T-cell (primary cell): ENCODE results near the gene DHX35. TPM values are rescaled to one million over a fixed set of nuclear protein-coding genes. Genes with fewer than 3 reads are reported as not detected.

Experiments
- ATAC-seq, 4 experiments: fragments of 200-7000 bp in 3 of 4; fragments of 150-1000 bp in 1 of 4; cut with Tn5 transposase; replicated peaks in 1 of 4; 1 replicate in 3 of 4; 2 replicates in 1 of 4; pipeline ENCODE4 v1.10.0; 2021; ENCODE audit warnings: moderate library complexity in 3 of 4, mild to moderate bottlenecking in 2 of 4, moderate number of reproducible peaks in 1 of 4
- CTCF ChIA-PET, 2 donors: fragments of 300-600 bp; sonication (Branson Sonifier 250); formaldehyde crosslinking; loops; one replicate each; lab custom pipeline; 2022; ENCODE audit warnings: antibody characterized with exemption in 2 of 2; lab: Charles Lee
- POLR2A ChIA-PET, 2 donors: fragments of 300-600 bp; sonication (Branson Sonifier 250); formaldehyde crosslinking; loops; one replicate each; lab custom pipeline; 2022; ENCODE audit warnings: antibody characterized with exemption in 2 of 2; lab: Charles Lee
- DNase-seq, 35 experiments: peaks; one replicate each; pipeline versions ENCODE4 v3.0.0 to v3.0.0-alpha.2; 2013 to 2023
- H3K27ac ChIP-seq: one replicate; pipeline ENCODE4 v1.5.1; 2013; ENCODE audit warnings: low read length
- H3K27me3 ChIP-seq, 2 experiments: replicated peaks in 1 of 2; 1 replicate in 1 of 2; 2 replicates in 1 of 2; pipeline versions ENCODE4 v1.6.1 to v1.7.0; 2013; ENCODE audit warnings: low read length in 1 of 2, mixed read lengths in 1 of 2; ENCODE audit not compliant: control insufficient read depth in 2 of 2, insufficient read depth in 2 of 2; ENCODE audit errors: extremely low read depth in 1 of 2
- H3K36me3 ChIP-seq, 2 donors: 1 replicate in 1 of 2; 2 replicates in 1 of 2; pipeline versions ENCODE4 v1.6.1 to v1.7.0; 2013; ENCODE audit warnings: low read length in 1 of 2; ENCODE audit not compliant: control insufficient read depth in 2 of 2, insufficient read depth in 1 of 2; ENCODE audit errors: extremely low read depth in 1 of 2
- H3K4me1 ChIP-seq, 2 experiments: 1 replicate in 1 of 2; 2 replicates in 1 of 2; pipeline versions ENCODE4 v1.6.1 to v1.7.0; 2013; ENCODE audit warnings: low read length in 2 of 2, mixed read lengths in 1 of 2; ENCODE audit not compliant: insufficient read depth in 2 of 2, control insufficient read depth in 1 of 2; ENCODE audit errors: extremely low read depth in 1 of 2
- H3K4me3 ChIP-seq, 2 donors: 1 replicate in 1 of 2; 2 replicates in 1 of 2; pipeline versions ENCODE4 v1.5.1 to v1.7.0; 2013; ENCODE audit warnings: mild to moderate bottlenecking in 2 of 2, low read length in 1 of 2, moderate library complexity in 1 of 2; ENCODE audit not compliant: control insufficient read depth in 1 of 2; ENCODE audit errors: extremely low read depth in 1 of 2
- H3K9me3 ChIP-seq: 2 replicates; pipeline ENCODE4 v1.7.0; 2013
- H3K27ac Mint-ChIP-seq, 2 donors: one replicate each; pipeline ENCODE4 v1.8.0; 2020 to 2021; ENCODE audit warnings: mild to moderate bottlenecking in 2 of 2, mixed read lengths in 2 of 2
- H3K27me3 Mint-ChIP-seq, 2 donors: one replicate each; pipeline ENCODE4 v1.8.0; 2021 to 2022; ENCODE audit warnings: mixed read lengths in 2 of 2
- H3K36me3 Mint-ChIP-seq: one replicate; pipeline ENCODE4 v1.8.0; 2021; ENCODE audit warnings: mixed read lengths
- H3K4me1 Mint-ChIP-seq, 3 donors: one replicate each; pipeline ENCODE4 v1.8.0; 2020 to 2022; ENCODE audit warnings: mixed read lengths in 3 of 3, mild to moderate bottlenecking in 1 of 3
- H3K4me3 Mint-ChIP-seq, 3 donors: one replicate each; pipeline ENCODE4 v1.8.0; 2020 to 2022; ENCODE audit warnings: mild to moderate bottlenecking in 3 of 3, mixed read lengths in 3 of 3, moderate library complexity in 3 of 3
- H3K9me3 Mint-ChIP-seq, 3 donors: one replicate each; pipeline ENCODE4 v1.8.0; 2020 to 2022; ENCODE audit warnings: mixed read lengths in 3 of 3
- WGBS: methylation state at CpG from one replicate; pipeline ENCODE4 v1.1.5; 2013; ENCODE audit warnings: missing lambda C conversion rate; ENCODE audit not compliant: insufficient coverage; 5-methylcytosine and 5-hydroxymethylcytosine counted together
- total RNA-seq, 35 experiments: library from RNA in 6 of 35; stranded (reverse) in 6 of 35; fragments of 120-200 nt in 1 of 35; gene quantifications; one replicate each; pipeline versions ENCODE4 v1.2.1 to v1.2.4 and lab custom pipeline; 2013 to 2026

DHX35 gene
- total RNA-seq, 5 donors from 2014 or later (not counting 1 experiment from before 2014, with no cell fraction given) = 8.6 to 11.5 (median 11.2) TPM

- Mint-ChIP-seq H3K27me3 (no peaks in the 10 kb centered on the region), H3K27ac (no peak overlapping the region), H3K9me3 (no peaks in the 10 kb centered on the region), H3K4me3 (no peak overlapping the region), H3K36me3 (peaks cover 49% of the 10 kb centered on the region), H3K4me1 (no peaks in the 10 kb centered on the region)
- ChIA-PET POLR2A (no interaction called here), CTCF (interaction anchor here in 1 of 2 donors (2.2 kb wide), 1 partner anchor 11 kb away, joined by 7 read pairs; no protein-coding TSS in a partner anchor)
- no peaks in the 10 kb centered on the region for H3K27me3 ChIP-seq
- H3K4me3 ChIP-seq = no peak overlapping the region
- WGBS = 94% methylated on average over 2 of the region's 6 CpGs
- DNase-seq = no peak
- H3K36me3 ChIP-seq = peaks cover 16 to 61% of the 10 kb centered on the region in 2 donors
- no peak overlapping the region for H3K27ac ChIP-seq
- no peaks in the 10 kb centered on the region for H3K9me3 ChIP-seq
- ATAC-seq = no peak
- H3K4me1 ChIP-seq = no peaks in the 10 kb centered on the region
Observed at GRCh38 chr20:39038495-39038894, 76.4 kb downstream of the DHX35 start.

GRCh38 chr20:39039261-39039660, 77.1 kb downstream of the DHX35 start:
- Mint-ChIP-seq H3K4me1 (no peaks in the 10 kb centered on the region), H3K4me3 (no peak overlapping the region), H3K27me3 (no peaks in the 10 kb centered on the region), H3K9me3 (no peaks in the 10 kb centered on the region), H3K36me3 (peaks cover 46% of the 10 kb centered on the region), H3K27ac (no peak overlapping the region)
- POLR2A ChIA-PET = no interaction called here
- CTCF ChIA-PET = interaction anchor here (0.6 to 0.9 kb wide), 2 partner anchors 10 to 286 kb away, joined by 3 to 5 read pairs; no protein-coding TSS in a partner anchor
- no peak for ATAC-seq
- Histone ChIP-seq H3K36me3 (peaks cover 14 to 53% of the 10 kb centered on the region in 2 donors), H3K9me3 (no peaks in the 10 kb centered on the region), H3K4me1 (no peaks in the 10 kb centered on the region), H3K27ac (no peak overlapping the region), H3K4me3 (no peak overlapping the region), H3K27me3 (no peaks in the 10 kb centered on the region)
- DNase-seq = no peak
- 100% methylated on average over 1 of the region's 3 CpGs for WGBS

GRCh38 chr20:39040116-39040515, 78.0 kb downstream of the DHX35 start:
- Histone ChIP-seq H3K4me3 (no peak overlapping the region), H3K27ac (no peak overlapping the region), H3K27me3 (no peaks in the 10 kb centered on the region), H3K36me3 (peaks cover 14 to 50% of the 10 kb centered on the region in 2 donors), H3K4me1 (no peaks in the 10 kb centered on the region), H3K9me3 (no peaks in the 10 kb centered on the region)
- ATAC-seq (no peak), DNase-seq (no peak)
- WGBS = 100% methylated on average over 1 of the region's 6 CpGs
- Mint-ChIP-seq H3K4me3 (no peak overlapping the region), H3K27me3 (no peaks in the 10 kb centered on the region), H3K9me3 (no peaks in the 10 kb centered on the region), H3K36me3 (peaks cover 46% of the 10 kb centered on the region), H3K4me1 (no peaks in the 10 kb centered on the region), H3K27ac (no peak overlapping the region)
- ChIA-PET CTCF (no interaction called here), POLR2A (no interaction called here)

GRCh38 chr20:39041067-39041466, 78.9 kb downstream of the DHX35 start:
- Histone ChIP-seq H3K4me3 (no peak overlapping the region), H3K27me3 (no peaks in the 10 kb centered on the region), H3K9me3 (no peaks in the 10 kb centered on the region), H3K36me3 (peaks cover 14 to 41% of the 10 kb centered on the region in 2 donors), H3K27ac (no peak overlapping the region), H3K4me1 (no peaks in the 10 kb centered on the region)
- no peak for ATAC-seq
- WGBS = 100% methylated on average over 2 of the region's 7 CpGs
- Mint-ChIP-seq H3K27me3 (no peaks in the 10 kb centered on the region), H3K36me3 (peaks cover 42% of the 10 kb centered on the region), H3K4me1 (no peaks in the 10 kb centered on the region), H3K4me3 (no peak overlapping the region), H3K27ac (no peak overlapping the region), H3K9me3 (no peaks in the 10 kb centered on the region)
- CTCF ChIA-PET = interaction anchor here in 1 of 2 donors (1.6 kb wide), 1 partner anchor 9 kb away, joined by 5 read pairs; no protein-coding TSS in a partner anchor
- no peak for DNase-seq
- POLR2A ChIA-PET = no interaction called here

- Mint-ChIP-seq H3K4me1 (no peaks in the 10 kb centered on the region), H3K4me3 (no peak overlapping the region), H3K36me3 (peaks cover 31% of the 10 kb centered on the region), H3K9me3 (no peaks in the 10 kb centered on the region), H3K27me3 (no peaks in the 10 kb centered on the region), H3K27ac (no peak overlapping the region)
- no peaks in the 10 kb centered on the region for H3K9me3 ChIP-seq
- 95% methylated on average over 12 of the region's 15 CpGs for WGBS
- ATAC-seq (no peak), DNase-seq (no peak)
- POLR2A ChIA-PET = no interaction called here
- CTCF ChIA-PET = interaction anchor here in 1 of 2 donors (1.6 kb wide), 1 partner anchor 8 kb away, joined by 5 read pairs; no protein-coding TSS in a partner anchor
- H3K27me3 ChIP-seq = no peaks in the 10 kb centered on the region
- H3K4me1 ChIP-seq = no peaks in the 10 kb centered on the region
- H3K27ac ChIP-seq = no peak overlapping the region
- H3K4me3 ChIP-seq = no peak overlapping the region
- H3K36me3 ChIP-seq = peaks cover 10 to 29% of the 10 kb centered on the region in 2 donors
Observed at GRCh38 chr20:39042279-39043150, 80.4 kb downstream of the DHX35 start.

GRCh38 chr20:39044501-39044900, 82.4 kb downstream of the DHX35 start:
- WGBS = 100% methylated on average over 6 of the region's 6 CpGs
- ATAC-seq = no peak
- peaks cover 0 to 2% (median 2%) of the 10 kb centered on the region in 3 donors for H3K4me1 Mint-ChIP-seq
- peaks cover 18% of the 10 kb centered on the region for H3K36me3 Mint-ChIP-seq
- Histone ChIP-seq H3K9me3 (no peaks in the 10 kb centered on the region), H3K36me3 (peaks cover 6 to 11% of the 10 kb centered on the region in 2 donors), H3K4me3 (no peak overlapping the region), H3K4me1 (peaks cover 0 to 2% of the 10 kb centered on the region in 2 experiments), H3K27me3 (no peaks in the 10 kb centered on the region), H3K27ac (no peak overlapping the region)
- ChIA-PET POLR2A (interaction anchor here in 1 of 2 donors (0.7 kb wide), 1 partner anchor 164 kb away, joined by 5 read pairs; no protein-coding TSS in a partner anchor), CTCF (interaction anchor here in 1 of 2 donors (0.6 kb wide), 1 partner anchor 424 kb away, joined by 8 read pairs; no protein-coding TSS in a partner anchor)
- H3K9me3 Mint-ChIP-seq = no peaks in the 10 kb centered on the region
- no peak for DNase-seq
- H3K27me3 Mint-ChIP-seq = no peaks in the 10 kb centered on the region
- no peak overlapping the region for H3K4me3 Mint-ChIP-seq
- H3K27ac Mint-ChIP-seq = no peak overlapping the region
